GOT3 (cell line): ENCODE measurements around the gene GLYAT.
"Not testable (repeated sequence)": the region's sequence is repeated elsewhere in the genome, so short reads cannot be mapped to it uniquely, and the experiment has no call there.

Experiments used
- DNase-seq: peaks from one replicate; lab custom pipeline; 2025; ENCODE audit warnings: mixed read lengths; lab: John Stamatoyannopoulos, UW

GLYAT gene

DNA sequence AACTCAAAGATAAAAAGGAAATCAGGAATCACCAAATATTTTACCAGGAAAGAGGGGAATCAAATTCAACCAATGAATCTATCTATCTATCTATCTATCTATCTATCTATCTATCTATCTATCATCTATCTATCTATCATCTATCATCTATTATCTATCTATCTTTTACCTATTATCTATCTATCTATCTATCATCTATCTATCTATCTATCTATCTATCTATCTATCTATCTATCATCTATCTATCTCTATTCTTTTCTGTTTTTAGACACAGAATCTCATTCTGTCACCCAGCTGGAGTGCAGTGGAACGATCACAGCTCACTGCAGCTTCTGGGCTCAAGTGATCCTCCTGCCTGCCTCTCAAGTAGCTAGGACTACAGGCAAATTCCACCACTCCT lies 54.2 kb downstream of the GLYAT start:
- DNase-seq, result not testable (repeated sequence)

DNA sequence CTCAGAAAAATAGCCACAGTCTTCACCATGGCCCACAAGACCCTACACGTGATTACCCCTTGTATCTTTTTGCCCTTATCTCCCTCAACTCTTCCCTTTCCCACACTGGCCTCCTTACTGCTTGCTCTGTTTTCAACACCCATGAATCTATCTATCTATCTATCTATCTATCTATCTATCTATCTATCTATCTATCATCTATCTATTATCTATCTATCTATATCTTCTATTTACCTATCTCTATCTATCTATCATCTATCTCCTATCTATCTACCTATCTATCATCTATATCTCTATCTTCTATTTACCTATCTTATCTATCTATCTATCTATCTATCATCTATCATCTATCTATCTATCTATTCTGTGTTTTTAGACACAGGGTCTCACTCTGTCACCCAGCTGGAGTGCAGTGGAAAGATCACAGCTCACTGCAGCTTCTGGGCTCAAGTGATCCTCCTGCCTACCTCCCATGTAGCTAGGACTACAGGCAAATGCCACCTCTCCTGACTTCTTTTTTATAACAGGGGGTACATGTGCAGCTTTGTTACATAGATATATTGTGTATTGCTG lies 55.1 kb downstream of the GLYAT start:
- DNase-seq, result no peak

DNA sequence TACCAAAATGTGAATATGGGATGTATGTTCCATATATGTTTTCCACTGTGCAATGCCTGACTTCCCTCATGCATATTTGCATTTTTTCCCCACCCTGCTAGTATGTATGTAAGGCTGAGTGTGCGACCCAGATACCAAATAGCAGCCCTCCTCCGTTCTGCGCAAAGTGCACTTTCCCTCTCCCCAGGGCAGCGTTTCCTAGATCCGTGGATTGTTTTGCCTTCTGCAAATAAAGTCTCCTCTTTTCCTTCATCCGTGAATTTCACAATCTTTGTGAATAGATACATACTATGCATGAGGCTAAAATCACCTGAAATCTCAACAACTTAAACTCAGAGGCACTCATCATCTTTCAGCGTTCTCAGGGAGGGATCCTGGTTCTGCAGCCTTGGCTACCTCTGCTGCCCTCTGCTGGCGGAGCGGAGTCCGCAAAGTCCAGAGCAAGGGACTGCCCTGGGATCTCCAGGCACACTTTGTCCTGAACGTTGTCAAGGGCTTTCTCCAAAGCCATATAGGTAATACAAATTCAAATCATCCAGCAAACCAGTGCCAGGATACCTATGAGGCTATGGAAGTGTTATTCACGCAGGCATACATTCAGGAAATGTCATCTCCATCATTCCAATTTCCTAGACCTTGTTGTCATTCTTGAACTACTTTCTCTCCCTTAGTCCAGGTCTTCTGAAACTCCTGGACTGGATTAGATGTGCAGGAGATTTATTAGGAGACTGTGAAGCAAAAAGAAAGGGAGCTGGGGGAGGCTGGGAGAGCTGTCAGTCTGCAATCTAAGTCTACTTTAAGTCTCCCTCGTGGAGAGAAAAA lies 56.2 kb downstream of the GLYAT start:
- DNase-seq, result peak; percentile 7

DNA sequence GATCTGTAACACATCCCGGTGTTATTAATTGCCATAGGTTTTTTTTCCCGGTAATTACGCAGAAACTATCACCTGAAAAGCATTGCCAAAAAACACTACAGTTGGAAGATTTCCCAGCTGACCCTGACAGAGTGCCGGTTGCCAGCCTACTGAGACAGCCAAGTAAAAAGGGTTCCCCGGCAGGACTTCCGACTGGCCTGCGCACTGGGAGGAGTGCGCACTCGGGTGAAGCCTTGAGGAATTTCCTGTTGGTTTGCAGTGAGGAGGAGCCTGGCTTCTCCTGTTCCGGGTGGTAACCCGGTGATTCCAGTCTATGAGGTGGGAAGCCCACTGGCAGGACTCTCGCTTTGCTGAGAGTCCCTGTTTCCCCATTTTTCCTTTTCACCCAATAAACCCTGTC lies 57.1 kb downstream of the GLYAT start:
- DNase-seq, result no peak

DNA sequence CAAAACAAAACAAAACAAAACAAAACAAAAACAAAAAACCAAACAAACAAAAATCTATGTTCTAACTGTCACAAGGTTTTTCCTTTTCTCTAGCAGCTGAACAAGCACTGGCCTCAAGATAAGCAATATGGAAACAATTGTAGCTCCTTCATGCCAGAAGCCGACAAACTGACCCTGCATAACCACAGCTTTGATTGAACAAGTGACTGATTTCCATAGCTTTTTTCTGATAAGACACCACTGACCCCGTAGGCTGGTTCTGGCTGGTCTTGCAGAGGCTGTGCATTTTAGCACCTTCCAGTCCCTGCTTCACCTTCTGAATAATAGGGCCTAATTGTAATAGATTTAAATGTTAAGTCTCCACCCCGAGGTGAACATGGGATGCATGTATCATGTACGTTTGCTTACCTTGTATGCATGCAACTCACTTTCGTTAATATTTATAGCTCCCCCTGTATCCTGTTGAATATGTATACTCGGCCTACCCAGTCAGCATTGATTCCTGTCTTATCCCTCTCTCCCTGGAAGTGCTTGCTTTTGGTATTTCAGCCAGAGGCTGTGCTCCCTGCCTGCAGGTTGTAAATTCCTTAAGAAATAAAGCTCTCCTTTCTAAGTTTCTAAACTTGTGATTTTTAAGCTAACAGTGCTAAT lies 59.6 kb downstream of the GLYAT start:
- no peak for DNase-seq

DNA sequence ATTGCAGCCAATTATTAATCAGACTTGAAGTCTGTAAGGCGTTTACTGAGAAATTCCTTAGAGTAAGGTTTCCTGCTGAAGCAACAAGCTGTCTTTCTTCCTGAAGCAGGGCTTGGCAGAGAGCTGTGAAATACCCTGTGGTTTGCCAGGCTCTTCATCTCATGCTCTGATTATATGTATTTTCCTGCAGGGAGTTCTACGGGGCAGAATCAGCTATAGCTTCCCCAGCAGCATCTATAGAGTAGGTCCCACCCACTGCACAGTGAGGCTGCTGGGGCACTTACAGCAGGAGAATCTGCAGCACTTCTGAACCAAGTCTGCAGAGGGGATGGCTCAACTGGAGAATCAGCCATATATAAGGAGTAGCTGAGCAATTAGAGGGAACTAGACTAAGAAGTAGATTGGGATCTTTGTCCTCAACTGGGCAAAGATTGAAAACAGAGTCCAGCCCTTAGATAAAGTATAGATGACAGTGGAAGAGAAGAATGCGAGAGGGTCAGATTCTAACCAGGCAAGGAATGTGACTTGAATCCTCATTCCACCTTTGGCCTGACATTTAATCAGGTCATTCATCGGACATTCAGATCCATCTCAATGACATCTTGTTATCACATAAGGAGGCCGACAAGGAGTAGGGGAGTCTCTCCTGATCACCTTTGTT lies 71.7 kb downstream of the GLYAT start:
- no peak for DNase-seq

DNA sequence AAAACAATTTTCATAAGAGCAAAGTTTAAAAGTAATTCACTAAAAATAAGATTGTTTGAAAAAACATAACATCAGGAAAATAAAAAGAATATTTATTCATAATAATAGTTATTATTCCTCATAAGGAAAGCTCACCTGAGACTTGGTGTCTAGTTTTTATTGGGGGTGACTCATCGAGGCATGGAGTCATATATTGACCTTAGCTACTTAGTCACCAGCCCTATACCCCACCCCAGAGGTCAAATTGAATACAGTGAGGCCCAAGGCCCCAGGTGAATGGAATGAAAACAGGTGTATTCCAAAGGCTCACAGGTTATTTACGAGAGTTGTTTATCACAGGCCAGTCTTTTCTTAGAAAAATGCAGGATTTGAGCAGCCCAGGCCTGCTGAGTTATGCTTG lies 72.3 kb downstream of the GLYAT start:
- DNase-seq, result no peak
